Left colon (tissue), 2 donors: Measurements from ENCODE around the gene TTF1. TPM values are rescaled to one million over a fixed set of nuclear protein-coding genes. Genes with fewer than 3 reads are reported as not detected.

ENCODE experiments used
- ATAC-seq: fragments of 200-7000 bp; cut with Tn5 transposase; one replicate; pipeline ENCODE4 v1.9.1; 2020; ENCODE audit warnings: mild to moderate bottlenecking, moderate library complexity
- DNase-seq, 2 donors: peaks; one replicate each; pipeline ENCODE4 v3.0.0-alpha.2; 2020
- intact Hi-C, 2 donors: fragments of 100-400 bp; cut with DNase I in 1 of 2; cut with micrococcal nuclease in 1 of 2; formaldehyde crosslinking; loops; one replicate each; pipeline versions ENCODE4 v1.11.2 to v1.14.0; 2022; cut with DNase I, micrococcal nuclease
- long read RNA-seq: library from polyadenylated mRNA; unstranded; transcript quantifications from one replicate; pipeline ENCODE4 v2.0.0, GENCODE V29; 2021
- total RNA-seq, 2 donors: library from RNA; stranded (reverse); fragmentation: NEBNext Ultra II Directional; extraction: Animal tissue kit (Norgen Biotek cat#: 25700); gene quantifications; one replicate each; pipeline ENCODE4 v1.2.1, GENCODE V29; 2021
- donor health status: DM: no; HTN: no; CAD: no.
- donor health status: DM: yes; HTN: yes; CAD: no.

TTF1 gene
- total RNA-seq, result 1 to 10 TPM; 8.2 to 9.0 TPM
- long read RNA-seq, partial matches to known transcripts, result 2 of 5 reads
- long read RNA-seq, other reads (novel, unspliced or antisense), result 3 of 5 reads

GRCh38 chr9:132406554-132407122, at the start of gene TTF1:
Gene TTF1, minus strand, starts transcription at chr9:132406840. Its CDS starts 4,019 bp downstream, at chr9:132402821.
- DNase-seq (peak; percentile 92 to 95), ATAC-seq (peak; percentile 92)
- intact Hi-C loops, result no loop called here

- intact Hi-C loops, result no loop called here
- DNase-seq (no peak), ATAC-seq (no peak)
Measured at GRCh38 chr9:132456241-132456640, 49.6 kb upstream of the TTF1 start.

DNA sequence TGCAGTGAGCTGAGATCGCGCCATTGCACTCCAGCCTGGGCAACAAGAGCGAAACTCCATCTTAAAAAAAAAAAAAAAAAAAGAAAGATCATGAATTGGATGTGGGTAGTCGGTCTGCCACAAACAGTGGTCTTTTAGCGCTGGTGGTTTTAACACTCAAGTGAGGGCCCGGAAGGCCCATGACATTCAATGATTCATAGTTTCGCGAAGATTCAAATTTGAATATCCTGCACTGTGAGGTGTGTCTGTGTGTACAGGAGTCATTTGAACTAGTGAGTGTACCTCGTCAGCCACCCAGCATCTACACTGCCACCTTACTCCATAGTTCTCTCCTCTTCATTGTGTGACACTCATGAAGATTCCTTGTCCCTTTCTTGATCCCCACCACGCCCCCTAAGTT, 44.6 kb upstream of the TTF1 start:
- ATAC-seq (no peak), DNase-seq (no peak)
- intact Hi-C loops, result no loop called here

GRCh38 chr9:132447902-132448301, 41.3 kb upstream of the TTF1 start:
- no peak for DNase-seq
- ATAC-seq, result no peak
- intact Hi-C loops, result no loop called here

DNA sequence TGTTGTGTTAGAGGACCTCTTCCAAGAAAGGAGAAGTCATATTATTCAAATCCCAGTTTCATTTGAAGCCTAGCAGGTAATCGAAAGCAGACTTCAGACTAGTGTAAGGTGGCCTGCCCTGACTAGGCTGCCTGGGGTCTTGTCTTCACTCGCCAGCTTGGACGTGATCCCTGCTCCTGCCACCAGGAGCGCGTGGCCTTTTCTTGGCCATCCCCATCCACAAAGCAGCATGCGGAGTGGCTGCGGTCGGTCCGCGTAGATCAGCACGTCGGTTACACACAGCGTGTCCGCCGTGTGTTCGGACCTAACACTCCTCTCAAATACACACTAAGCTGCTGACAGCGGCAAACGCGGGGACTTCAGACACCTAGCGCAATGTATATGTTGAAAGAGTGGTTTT, 40.7 kb upstream of the TTF1 start:
- DNase-seq (no peak), ATAC-seq (no peak)
- intact Hi-C loops, result no loop called here

DNA sequence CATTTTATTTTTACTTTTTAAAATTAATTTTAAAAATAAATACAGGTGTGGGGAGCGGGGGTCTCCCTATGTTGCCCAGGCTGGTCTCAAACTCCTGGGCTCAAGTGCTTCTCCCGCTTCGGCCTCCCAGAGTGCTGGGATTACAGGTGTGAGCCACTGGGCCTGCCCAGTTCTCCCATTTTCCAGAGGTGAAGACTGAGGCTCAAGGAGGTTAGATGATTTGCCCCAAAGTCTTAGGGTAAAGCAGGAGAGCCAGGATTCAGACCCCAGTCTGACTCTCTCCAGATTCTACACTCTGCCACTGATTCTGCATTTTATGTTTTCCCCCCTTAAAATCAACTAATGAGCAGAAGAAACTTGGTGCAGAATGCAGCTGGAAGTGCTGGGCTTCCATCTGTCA, 40.2 kb upstream of the TTF1 start:
- intact Hi-C loops, result no loop called here

DNA sequence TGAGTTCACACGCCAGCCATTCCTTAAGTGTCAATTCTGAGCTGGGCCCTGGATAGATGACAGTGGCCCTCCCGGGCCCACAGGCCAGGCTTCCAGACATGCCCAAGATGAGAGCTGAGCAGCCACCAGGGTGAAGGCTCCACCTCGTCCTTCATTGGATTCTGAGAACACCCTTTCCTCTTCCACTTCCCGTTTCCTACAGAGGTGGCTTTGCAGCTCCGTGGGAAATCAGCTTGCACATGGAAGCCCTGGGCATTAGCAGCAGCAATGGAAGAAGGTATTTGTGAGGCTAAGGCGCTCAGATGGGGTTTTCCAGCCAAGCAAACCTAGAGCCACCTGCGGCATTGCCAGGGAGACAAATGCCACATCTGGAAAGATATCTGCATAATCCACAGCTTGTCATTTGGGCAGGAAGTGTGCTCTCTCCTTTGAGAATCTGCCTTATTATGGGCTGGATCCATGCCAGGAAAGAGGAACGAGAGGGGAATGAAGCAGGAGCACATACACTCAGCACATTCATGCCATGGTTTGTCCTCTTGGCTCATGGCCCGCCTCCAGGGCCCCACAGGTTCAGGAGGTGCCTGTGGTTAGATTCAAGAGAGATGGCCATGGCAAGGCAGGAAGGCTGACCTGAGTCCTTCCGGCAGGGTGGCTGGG, 37.4 kb upstream of the TTF1 start:
- intact Hi-C loops, result no loop called here

More for the DNA sequence above, 40.2 kb upstream of the TTF1 start:
- ATAC-seq (no peak), DNase-seq (no peak)

GRCh38 chr9:132441404-132441803, 34.8 kb upstream of the TTF1 start:
- DNase-seq (no peak), ATAC-seq (no peak)
- intact Hi-C loops, result no loop called here

More for the DNA sequence above, 37.4 kb upstream of the TTF1 start:
- DNase-seq, result no peak
- ATAC-seq, result no peak

DNA sequence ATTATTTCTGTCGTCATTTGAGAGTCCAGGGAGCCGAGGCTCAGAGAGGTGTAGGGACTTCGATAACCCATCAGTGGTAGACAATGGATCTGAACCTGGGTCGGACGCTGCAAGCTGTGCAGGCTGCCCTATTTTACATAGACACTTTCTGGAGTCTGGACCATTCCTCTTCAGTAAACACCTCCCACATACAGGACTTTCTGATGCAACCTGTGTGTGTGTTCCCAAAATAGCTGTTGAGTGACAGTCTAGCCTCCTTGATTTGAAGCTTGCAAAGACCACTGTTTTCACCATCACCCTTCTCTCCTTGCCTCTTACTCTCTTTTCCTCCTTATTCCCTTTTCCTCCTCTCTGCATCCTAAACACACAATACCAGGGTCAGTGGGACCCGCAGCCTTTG, 34.1 kb upstream of the TTF1 start:
- intact Hi-C loops, result no loop called here

GRCh38 chr9:132439153-132439552, 32.5 kb upstream of the TTF1 start:
- intact Hi-C loops, result no loop called here
- no peak for ATAC-seq

More for the DNA sequence above, 34.1 kb upstream of the TTF1 start:
- ATAC-seq (no peak), DNase-seq (no peak)

DNA sequence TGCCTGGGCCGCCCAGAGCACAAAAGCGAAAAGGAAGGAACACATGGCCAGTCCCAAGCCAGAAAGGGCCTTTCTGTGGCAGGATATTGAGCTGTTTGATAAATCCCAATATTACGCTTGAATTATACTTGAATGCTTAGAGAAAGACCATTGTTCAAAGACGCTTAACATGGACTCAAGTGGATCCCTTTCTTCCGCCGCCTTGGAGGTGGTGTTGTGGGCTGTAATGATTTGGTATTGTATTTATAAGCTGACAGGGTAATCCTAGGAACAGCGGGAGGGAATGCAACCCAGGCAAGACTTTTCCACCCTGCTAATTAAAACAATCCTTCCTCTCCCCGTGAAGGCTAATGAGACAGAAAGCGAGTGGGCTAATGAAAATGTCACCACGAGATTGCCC, 28.2 kb upstream of the TTF1 start:
- intact Hi-C loops, result no loop called here
- DNase-seq, result no peak
- no peak for ATAC-seq

More at GRCh38 chr9:132439153-132439552, 32.5 kb upstream of the TTF1 start:
- no peak for DNase-seq

GRCh38 chr9:132430998-132431397, 24.4 kb upstream of the TTF1 start:
- no peak for ATAC-seq
- DNase-seq, result no peak
- intact Hi-C loops, result no loop called here

GRCh38 chr9:132426639-132427414, 20.2 kb upstream of the TTF1 start:
- intact Hi-C loops, result no loop called here
- DNase-seq, result no peak

DNA sequence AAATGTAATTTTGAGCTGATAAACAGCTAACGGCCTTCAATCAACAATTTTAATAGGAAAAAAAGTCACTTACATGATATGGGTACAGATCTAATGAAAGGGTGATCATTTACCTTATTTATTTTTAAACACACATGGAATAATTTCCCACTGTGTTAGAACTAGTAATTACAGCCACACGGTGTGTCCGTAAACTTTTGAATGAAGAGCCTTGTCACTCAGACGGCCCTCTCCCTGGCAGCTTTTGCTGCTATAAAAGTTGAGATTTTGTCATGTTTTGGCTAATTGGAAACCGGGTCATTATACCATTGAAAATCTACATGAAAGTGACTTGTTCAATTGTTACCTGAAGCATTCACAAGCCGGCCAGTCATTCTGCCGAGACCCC, 19.0 kb upstream of the TTF1 start:
- ATAC-seq (no peak), DNase-seq (no peak)
- intact Hi-C loops, result no loop called here

More at GRCh38 chr9:132426639-132427414, 20.2 kb upstream of the TTF1 start:
- no peak for ATAC-seq

DNA sequence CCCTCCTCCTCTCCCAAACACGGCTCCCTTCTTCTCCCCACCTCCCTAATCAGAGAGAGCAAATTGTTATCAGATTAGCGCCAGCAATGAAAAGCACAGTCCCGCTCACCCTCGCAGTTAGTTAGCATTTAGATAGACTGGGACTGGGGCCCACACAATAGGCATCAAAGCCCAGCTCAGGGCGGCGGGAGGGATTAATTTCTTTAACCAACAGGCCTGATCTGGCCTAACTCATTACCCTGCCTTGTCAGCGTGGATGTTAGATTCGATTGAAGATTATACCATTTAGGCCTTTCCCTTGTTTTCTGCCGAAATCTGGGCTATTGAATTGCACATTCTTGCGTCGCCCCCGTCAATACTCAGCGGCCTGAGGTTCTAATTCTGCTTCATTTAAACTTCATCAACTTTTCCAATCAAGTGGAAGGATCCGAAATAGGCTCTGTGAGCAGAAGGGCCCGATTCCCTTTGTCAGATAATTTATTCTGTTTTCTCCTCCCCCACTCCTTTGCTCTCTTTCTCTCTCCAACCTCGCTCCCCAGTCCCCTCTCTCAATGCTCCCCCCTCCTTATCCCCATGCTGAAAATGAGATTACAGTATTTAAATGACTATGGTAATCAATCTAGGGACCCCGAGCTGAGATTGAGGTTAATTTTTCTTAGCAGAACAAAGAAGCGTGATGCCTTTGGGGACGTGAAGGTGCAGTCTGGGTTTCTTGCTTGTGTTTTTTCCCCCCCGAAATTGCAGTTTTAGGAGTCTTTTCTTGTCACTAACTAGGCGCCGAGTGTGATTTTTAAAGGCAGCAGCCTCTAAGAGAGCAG, 18.4 kb upstream of the TTF1 start:
- DNase-seq (no peak), ATAC-seq (no peak)
- intact Hi-C loops, result no loop called here

DNA sequence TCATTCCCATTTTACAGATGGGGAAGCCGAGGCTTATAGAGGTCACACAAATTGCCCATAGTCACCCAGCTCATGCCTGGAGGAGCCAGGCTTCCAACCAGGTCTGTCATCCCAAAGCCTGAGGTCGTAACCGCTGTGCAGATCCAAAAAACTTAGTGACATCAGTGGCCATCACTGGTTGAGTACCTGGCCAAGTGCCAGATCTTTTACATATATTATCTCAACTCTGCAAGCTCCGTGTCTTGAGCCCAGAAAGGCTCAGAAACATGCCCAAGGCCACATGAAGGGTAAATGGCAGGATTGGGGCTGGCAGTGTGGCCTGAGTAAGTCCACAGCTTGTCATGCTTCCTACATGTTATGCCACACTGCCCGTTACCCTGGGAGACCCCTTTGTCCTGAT, 16.9 kb upstream of the TTF1 start:
- intact Hi-C loops, result no loop called here
- DNase-seq (no peak), ATAC-seq (no peak)

- intact Hi-C loops, result no loop called here
- no peak for DNase-seq
Measured at GRCh38 chr9:132422574-132422973, 15.9 kb upstream of the TTF1 start.

DNA sequence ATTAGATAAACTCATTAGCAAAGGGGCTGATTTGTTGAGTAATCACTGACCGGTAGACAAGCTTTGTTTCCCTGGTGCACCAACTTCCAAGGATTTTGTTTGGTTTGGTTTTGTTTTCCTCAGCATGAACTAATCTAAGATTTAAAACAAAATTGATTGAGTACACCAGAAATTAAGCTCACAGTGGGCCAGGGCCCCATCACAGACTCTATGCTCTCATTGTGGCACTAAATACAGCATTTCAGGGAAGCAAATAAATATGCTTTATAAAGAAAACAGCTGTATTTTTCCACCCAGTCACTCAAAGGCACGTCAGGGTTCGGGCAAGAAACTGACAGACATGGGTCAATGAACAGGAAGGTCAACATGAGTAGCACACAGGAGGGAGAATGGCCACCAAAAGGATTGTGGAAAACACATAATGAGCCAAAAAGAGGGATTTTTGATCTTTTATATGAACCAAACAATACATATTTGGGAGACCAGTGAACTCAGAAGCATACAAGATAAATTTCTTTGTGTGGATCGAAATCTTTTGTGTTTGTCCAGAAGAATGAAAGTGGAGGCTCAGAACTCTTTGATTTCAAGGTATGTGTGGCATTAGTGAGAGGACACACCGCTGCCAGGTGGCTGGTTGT, 12.2 kb upstream of the TTF1 start:
- no peak for ATAC-seq
- no peak for DNase-seq
- intact Hi-C loops, result loop anchor here in 1 of 2 donors (10.0 kb wide), 1 partner anchor 156 kb away; no protein-coding TSS in a partner anchor

More at GRCh38 chr9:132422574-132422973, 15.9 kb upstream of the TTF1 start:
- ATAC-seq, result no peak
